Ishikawa (cell line): ENCODE data around the gene ANKRD34C.

Experiments
- CEBPB ChIP-seq: IDR thresholded peaks from 2 replicates; pipeline ENCODE4 v1.6.1; 2012
- EP300 ChIP-seq: IDR thresholded peaks from 2 replicates; pipeline ENCODE4 v1.6.1; 2012; ENCODE audit warnings: borderline replicate concordance
- MAX ChIP-seq: IDR thresholded peaks from 2 replicates; pipeline ENCODE4 v1.6.1; 2012
- TAF1 ChIP-seq: IDR thresholded peaks from 2 replicates; pipeline ENCODE4 v1.6.1; 2012; ENCODE audit warnings: low read depth, mild to moderate bottlenecking
- TCF12 ChIP-seq: IDR thresholded peaks from 2 replicates; pipeline ENCODE4 v1.6.1; 2012; ENCODE audit warnings: low read depth

DNA sequence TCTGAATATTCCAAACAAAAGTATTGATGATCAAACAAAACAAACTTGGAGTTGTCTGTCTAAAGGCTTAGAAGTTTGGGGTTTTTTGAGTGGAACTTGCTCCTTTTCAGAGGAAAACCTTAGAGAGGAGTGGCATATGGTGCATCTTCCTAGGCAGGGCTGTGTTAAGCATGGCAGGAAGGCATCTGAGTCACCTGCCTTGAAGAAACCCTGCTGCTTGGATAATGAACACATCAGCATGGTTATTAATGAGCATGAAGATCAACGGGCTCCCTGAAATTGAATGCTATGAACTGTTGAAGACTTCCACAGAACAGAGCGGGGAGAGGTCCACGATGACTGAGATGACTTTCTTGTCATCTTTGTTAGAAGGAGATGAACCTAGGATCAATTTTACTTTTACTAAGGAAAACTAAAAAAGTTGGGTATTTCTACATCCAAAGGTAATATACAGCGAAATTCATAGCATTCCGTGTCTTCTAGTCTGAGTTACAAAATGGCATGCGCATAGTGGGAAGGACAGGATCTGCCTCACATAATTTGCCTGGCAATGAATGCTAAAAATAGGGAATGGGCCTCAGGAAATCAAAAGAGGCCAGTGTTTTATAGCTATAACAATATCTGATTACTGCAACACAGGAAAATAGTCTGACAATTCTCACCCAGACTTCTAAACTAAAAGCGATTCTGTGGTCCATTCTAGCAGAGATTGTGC, 16.8 kb downstream of the ANKRD34C start:
- TF ChIP-seq CEBPB (no peak), MAX (no peak), TCF12 (no peak), TAF1 (no peak), EP300 (no peak)
